Parathyroid adenoma (tissue), 2 donors: ENCODE results near the gene HDGFL3.

Experiments
- H2AFZ ChIP-seq: fragments of 300-600 bp; sonication (generic); one replicate; pipeline ENCODE4 v1.7.0; 2017; ENCODE audit warnings: antibody characterized with exemption, mild to moderate bottlenecking
- H3K27ac ChIP-seq: fragments of 300-600 bp; sonication (generic); one replicate; pipeline ENCODE4 v1.7.0; 2017
- H3K27me3 ChIP-seq: fragments of 300-600 bp; sonication (generic); one replicate; pipeline ENCODE4 v1.7.0; 2017; ENCODE audit warnings: low read length; ENCODE audit not compliant: control insufficient read depth, insufficient read depth
- H3K36me3 ChIP-seq: fragments of 300-600 bp; sonication (generic); one replicate; pipeline ENCODE4 v1.7.0; 2017; ENCODE audit warnings: low read length; ENCODE audit not compliant: control insufficient read depth, insufficient read depth
- H3K4me1 ChIP-seq: fragments of 300-600 bp; sonication (generic); one replicate; pipeline ENCODE4 v1.7.0; 2017; ENCODE audit warnings: control low read depth
- H3K4me2 ChIP-seq: fragments of 300-600 bp; sonication (generic); one replicate; pipeline ENCODE4 v1.7.0; 2017; ENCODE audit warnings: low read length
- H3K4me3 ChIP-seq: fragments of 300-600 bp; sonication (generic); one replicate; pipeline ENCODE4 v1.7.0; 2017; ENCODE audit warnings: low read depth, low read length
- H3K79me2 ChIP-seq: fragments of 300-600 bp; sonication (generic); one replicate; pipeline ENCODE4 v1.7.0; 2017; ENCODE audit warnings: control low read depth
- H3K9ac ChIP-seq: fragments of 300-600 bp; sonication (generic); one replicate; pipeline ENCODE4 v1.7.0; 2017; ENCODE audit warnings: mild to moderate bottlenecking
- H3K9me3 ChIP-seq: fragments of 300-600 bp; sonication (generic); one replicate; pipeline ENCODE4 v1.7.0; 2017; ENCODE audit warnings: low read length; ENCODE audit not compliant: control insufficient read depth
- TF ChIP-seq, protein P1 (sequence below): fragments of 300-600 bp; sonication (generic); IDR thresholded peaks from one replicate; pipeline ENCODE4 v1.7.0; 2017; ENCODE audit warnings: antibody characterized with exemption, mild to moderate bottlenecking
- donor health status: primary hyperparathyroidism.

Gene HDGFL3

DNA sequence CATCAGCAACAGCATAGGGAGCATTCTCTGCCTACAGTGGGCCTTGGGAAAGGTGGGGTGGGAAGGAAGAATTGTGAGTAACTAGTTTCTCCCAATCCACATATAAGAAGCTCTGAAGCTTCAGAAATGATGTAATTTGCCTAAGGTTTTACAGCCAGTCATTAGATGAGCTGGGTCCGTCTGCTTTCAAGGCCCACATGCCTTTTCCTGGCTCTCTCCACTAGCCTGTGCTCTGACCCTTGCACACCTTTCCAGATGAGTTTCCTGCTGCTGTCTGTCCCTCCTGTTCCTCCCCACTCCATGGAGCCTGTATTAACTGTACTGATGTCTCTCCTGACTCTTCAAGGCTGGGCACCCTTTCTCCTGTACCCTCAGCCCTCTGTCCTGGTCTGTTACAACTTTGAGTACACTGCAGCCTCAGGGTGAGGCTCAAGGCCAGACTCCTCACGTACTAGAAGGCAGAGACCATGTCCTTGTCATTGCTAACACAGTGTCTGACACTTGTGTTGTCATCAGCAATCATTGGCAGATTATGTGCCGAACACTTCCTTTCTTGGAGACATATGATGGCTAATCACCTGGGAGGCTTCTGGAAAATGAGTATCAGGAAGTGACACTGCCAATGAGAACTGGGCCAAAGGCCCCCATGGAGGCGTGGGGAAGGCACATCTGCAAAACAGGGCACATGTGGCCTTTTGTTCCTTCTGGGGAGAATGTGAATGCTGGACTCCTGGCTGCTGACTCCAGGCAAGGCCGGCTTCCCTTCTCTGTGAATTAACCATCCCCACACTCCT, 93.5 kb downstream of the HDGFL3 start:
- Histone ChIP-seq H3K27me3 (no peaks in the 10 kb centered on the region), H3K4me1 (no peaks in the 10 kb centered on the region), H3K4me3 (no peak overlapping the region), H3K27ac (no peak overlapping the region), H3K36me3 (no peaks in the 10 kb centered on the region), H2AFZ (no peak overlapping the region), H3K79me2 (no peaks in the 10 kb centered on the region), H3K9ac (no peak overlapping the region), H3K4me2 (no peak overlapping the region), H3K9me3 (no peaks in the 10 kb centered on the region)
- TF ChIP-seq, protein P1, sequence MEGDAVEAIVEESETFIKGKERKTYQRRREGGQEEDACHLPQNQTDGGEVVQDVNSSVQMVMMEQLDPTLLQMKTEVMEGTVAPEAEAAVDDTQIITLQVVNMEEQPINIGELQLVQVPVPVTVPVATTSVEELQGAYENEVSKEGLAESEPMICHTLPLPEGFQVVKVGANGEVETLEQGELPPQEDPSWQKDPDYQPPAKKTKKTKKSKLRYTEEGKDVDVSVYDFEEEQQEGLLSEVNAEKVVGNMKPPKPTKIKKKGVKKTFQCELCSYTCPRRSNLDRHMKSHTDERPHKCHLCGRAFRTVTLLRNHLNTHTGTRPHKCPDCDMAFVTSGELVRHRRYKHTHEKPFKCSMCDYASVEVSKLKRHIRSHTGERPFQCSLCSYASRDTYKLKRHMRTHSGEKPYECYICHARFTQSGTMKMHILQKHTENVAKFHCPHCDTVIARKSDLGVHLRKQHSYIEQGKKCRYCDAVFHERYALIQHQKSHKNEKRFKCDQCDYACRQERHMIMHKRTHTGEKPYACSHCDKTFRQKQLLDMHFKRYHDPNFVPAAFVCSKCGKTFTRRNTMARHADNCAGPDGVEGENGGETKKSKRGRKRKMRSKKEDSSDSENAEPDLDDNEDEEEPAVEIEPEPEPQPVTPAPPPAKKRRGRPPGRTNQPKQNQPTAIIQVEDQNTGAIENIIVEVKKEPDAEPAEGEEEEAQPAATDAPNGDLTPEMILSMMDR, result no peak

DNA sequence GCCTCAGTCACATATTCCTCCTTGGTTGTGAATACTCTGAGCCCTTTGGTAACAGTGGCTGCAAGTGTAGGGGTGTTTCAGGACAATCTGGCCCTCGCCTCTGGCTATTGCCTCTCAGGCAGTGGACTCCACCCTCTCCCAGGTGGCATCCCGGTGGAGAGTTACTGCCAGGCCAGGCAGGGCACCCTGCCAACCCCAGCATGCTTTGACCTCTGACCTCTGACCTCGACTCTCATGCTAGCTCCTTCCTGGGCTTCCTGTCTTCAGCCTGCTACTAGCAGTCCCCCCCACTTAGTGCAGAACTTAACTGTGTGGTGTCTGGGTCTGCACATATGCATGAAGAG, 94.7 kb downstream of the HDGFL3 start:
- H3K79me2 ChIP-seq, result no peaks in the 10 kb centered on the region
- TF ChIP-seq, protein P1, result no peak
- no peaks in the 10 kb centered on the region for H3K36me3 ChIP-seq
- no peak overlapping the region for H3K27ac ChIP-seq
- no peak overlapping the region for H2AFZ ChIP-seq
- H3K27me3 ChIP-seq, result no peaks in the 10 kb centered on the region
- no peak overlapping the region for H3K4me2 ChIP-seq
- no peak overlapping the region for H3K9ac ChIP-seq
- H3K9me3 ChIP-seq, result no peaks in the 10 kb centered on the region
- H3K4me3 ChIP-seq, result no peak overlapping the region
- H3K4me1 ChIP-seq, result no peaks in the 10 kb centered on the region

DNA sequence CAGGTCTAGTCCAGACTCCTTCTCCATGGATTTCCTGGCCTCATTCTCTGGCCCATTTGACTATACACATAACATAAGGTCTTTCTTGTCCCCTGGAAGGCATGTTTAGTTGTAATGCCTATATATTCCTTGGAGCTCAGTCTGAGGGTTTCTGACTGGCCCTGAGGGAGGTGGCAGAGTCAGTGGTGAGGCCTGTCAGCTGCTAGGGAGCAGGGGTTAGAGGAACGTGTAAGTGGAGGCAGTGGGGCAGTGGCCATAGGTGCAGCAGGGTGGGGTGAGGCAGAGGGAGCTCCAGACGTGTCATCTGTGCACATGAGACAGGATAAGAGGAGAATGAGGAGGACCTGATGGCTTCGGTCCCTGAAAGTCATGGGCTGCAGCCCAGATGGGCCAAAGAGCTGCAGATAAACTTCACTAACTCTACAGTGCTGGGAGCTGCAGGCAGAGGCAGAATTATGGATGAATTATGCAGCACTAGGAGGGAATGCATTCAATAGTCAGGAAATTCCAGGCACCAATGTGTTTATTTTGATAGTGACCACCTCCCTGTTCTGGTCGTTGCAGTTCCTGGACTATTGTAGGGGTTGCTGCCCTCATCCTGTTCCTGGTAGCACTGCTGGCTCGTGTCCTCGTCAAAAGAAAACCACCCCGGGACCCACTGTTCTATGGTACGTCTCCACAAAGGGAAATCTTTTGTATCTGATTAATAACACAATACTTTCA, 95.2 kb downstream of the HDGFL3 start:
- H3K27ac ChIP-seq, result no peak overlapping the region
- H3K36me3 ChIP-seq, result no peaks in the 10 kb centered on the region
- H3K4me1 ChIP-seq, result no peaks in the 10 kb centered on the region
- H3K27me3 ChIP-seq, result no peaks in the 10 kb centered on the region
- H3K9ac ChIP-seq, result no peak overlapping the region
- TF ChIP-seq, protein P1, result no peak
- no peaks in the 10 kb centered on the region for H3K79me2 ChIP-seq
- no peak overlapping the region for H3K4me3 ChIP-seq
- H3K9me3 ChIP-seq, result no peaks in the 10 kb centered on the region
- no peak overlapping the region for H3K4me2 ChIP-seq
- no peak overlapping the region for H2AFZ ChIP-seq

DNA sequence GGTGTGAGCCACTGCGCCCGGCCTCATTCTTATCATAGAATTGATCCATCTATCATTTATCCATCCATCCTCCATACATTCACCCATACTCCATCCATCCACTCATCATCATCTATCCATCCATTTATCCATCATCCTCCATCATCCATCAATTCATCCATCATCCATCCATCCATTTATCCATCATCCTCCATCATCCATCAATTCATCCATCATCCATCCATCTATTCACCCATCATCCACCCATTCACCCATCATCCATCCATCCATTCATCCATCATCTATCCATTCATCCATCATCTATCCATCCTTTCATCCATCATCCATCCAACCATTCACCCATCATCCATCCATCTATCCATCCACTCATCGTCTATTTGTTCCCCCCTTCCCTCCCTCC, 96.5 kb downstream of the HDGFL3 start:
- Histone ChIP-seq H3K79me2 (no peaks in the 10 kb centered on the region), H3K36me3 (no peaks in the 10 kb centered on the region), H3K27ac (no peak overlapping the region), H3K27me3 (no peaks in the 10 kb centered on the region), H3K4me3 (no peak overlapping the region), H3K4me1 (no peaks in the 10 kb centered on the region), H3K4me2 (no peak overlapping the region), H2AFZ (no peak overlapping the region), H3K9ac (no peak overlapping the region), H3K9me3 (no peaks in the 10 kb centered on the region)
- TF ChIP-seq, protein P1, result no peak
